Measurements from ENCODE around the gene RARRES2.

Gene RARRES2

DNA sequence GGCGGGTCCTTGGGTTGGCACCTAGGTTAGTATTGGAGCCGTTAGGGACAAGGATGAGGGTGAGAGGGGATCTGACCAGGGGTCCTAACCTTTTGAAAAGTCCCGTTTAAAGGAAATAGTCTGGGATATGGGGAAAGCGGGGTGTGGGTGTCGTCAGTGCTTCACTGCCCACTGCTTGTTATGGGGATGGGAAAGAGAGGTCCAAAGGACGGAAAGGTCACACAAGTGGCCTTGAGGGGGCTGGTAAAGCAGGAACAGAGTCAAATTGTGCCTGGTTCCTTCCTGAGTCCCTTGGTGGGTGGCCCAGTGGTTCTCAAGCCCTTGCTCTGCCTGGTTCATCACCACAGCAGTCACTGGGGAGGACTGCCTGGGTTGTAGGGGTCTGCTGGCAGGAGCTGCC, 35.1 kb upstream of the RARRES2 start:
- DNase-seq: no peak

GRCh38 chr7:150375662-150376521, 34.5 kb upstream of the RARRES2 start:
- no peak for DNase-seq

DNA sequence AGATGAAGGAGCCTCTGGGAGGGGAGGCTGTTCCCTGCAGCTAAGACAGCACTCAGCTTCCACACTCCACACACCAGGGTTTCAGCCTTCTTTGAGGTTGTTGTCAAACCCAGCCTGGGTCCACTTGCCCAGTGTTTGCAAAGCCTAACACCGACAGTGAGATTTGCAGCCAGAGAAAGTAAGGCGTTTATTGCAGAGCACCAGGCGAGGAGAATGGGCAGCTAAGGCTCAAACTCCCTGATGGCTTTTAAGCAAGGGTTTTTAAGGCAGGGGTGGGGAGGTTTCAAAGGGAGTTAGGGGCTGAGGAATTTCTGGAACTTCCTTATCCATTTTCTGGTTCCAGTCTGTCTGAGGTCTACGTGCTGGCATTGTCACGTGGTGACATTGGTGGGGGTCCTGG, 33.0 kb upstream of the RARRES2 start:
- DNase-seq: no peak

DNA sequence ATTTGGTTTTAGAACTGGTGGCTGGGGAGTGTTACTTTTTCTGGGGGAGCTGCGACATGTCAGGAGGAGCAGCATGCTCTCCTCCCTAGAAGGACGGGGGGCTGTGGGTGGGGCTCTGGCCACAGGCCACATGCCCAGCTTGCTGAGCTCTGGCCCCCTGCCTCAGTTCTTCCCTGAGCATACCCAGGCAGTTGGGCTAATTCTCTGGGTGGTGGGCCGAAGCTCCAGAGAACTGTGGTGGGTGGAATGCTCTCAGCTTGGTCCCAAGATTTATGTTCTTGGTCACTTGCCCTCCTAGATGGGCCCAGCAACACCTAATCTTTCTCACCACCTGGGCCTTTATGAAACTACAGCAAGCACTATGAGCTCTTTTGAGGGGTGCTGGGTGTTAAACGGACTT, 32.6 kb upstream of the RARRES2 start:
- DNase-seq: no peak

- DNase-seq: no peak
Observed at GRCh38 chr7:150373049-150373801, 31.8 kb upstream of the RARRES2 start.

GRCh38 chr7:150372271-150373048, 31.0 kb upstream of the RARRES2 start:
- DNase-seq: no peak

DNA sequence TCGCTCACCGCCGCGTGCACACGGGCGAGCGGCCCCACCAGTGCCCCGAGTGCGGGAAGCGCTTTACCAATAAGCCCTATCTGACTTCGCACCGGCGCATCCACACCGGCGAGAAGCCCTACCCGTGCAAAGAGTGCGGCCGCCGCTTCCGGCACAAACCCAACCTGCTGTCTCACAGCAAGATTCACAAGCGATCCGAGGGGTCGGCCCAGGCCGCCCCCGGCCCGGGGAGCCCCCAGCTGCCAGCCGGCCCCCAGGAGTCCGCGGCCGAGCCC, 30.5 kb upstream of the RARRES2 start:
- DNase-seq: no peak

GRCh38 chr7:150371131-150371995, 29.9 kb upstream of the RARRES2 start:
- DNase-seq: no peak

- DNase-seq: no peak
Observed at GRCh38 chr7:150370612-150371071, 29.2 kb upstream of the RARRES2 start.

DNA sequence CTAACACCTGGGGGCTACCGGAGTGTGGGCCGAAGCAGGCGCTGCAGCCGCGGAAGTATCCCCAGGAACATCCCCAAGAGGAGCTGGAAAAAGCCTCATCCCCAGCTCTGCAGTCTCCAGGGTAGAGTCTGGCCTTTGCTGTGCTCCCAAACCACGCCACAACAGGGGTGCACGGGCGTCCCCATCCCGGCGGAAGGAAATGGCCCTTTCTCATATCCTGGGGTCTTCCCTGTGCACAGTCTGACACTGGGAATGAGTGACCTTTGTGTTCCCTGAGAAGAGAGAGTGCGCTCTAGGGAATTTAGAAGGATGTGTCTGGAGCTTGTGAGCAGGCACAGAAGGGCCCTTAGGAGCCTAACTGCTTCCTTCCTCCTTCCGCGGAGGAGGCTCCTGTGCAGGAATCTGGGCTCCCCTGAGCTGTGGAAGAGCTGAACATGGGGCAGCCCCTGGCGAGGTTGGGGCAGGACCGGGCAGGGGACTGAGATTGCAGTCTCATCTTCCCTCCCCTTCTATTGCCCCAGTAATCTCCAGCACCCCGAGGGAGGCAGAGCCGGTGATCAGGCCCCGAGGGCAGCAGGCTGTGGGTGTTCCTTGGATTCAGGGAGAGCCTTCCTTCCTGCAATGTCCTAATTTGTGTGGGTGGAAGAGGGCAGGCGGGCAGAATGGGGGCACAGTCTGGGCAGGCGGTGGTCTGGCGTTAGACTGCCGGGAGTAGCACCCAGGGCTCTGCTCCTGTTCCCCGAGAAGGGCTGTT, 28.5 kb upstream of the RARRES2 start:
- DNase-seq: peak; percentile 45

DNA sequence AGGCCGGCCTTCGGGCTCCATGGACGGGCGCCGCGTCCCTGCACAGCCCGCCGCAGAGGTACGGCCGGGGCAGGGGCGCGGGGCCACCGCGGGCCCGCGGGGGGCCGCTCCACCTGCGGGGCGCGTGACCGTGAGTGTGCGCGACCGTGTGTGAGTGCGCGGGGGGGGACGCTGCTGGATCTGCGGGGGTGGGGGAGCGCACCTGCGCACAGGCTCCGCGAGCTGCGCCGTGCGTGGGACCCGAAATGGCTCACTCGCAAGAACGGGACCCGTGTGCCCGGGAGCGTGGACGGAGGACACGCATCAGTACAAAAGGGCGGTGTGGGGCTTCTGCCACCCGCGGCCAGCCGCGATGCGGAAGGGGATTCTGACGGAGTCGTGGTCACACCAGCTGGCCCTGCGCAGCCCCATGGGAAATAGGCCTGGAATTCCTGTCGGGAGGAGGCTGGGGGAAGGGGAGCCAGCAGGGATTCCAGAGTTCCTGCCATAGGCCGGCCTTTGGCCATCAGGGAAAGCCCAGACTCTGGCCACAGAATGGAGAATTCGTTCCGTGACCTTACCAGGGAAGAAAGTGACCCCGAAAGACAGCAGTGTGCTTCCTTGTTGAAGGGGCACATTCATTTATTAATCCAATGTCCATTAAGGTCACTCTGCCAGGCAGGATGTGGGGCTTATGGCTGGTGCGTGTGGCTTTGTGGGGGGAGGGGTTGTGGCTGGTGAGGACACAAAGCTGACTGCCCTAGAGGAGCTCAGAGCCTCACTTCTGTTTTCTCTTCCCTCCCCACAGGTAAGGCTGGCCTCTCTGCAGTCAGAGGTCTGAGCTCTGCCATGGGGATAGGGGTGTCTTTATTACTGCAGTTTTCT, 27.7 kb upstream of the RARRES2 start:
- DNase-seq: peak; percentile 92

- peak; percentile 96 for DNase-seq
Observed at GRCh38 chr7:150368096-150368883, 26.9 kb upstream of the RARRES2 start, which contains the start of gene REPIN1. REPIN1 (plus strand) TSS chr7:150368822; CDS start chr7:150369712, 890 bp downstream.

DNA sequence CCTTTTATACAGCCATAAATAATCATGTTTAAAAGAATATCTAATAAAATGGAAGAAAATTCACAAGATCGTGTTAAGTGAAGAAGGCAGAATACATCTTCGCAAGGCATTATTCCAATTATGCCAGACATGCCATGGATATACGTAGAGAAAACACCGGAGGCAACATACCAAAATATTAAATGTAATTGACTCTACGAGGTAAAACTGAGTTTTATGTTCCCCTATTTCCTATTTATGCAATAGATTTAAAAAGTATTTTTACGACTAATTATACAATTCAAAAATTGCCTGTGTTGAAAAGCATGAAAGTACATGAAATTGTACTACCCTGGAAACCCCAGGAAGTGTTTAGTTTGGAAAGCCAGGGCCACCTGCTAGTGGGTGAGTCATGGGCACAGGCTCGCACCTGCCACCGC, 26.3 kb upstream of the RARRES2 start:
- no peak for DNase-seq

GRCh38 chr7:150365673-150366398, 24.4 kb upstream of the RARRES2 start:
- no peak for DNase-seq

- DNase-seq: no peak
Observed at GRCh38 chr7:150365194-150365593, 23.8 kb upstream of the RARRES2 start.

- no peak for DNase-seq
Observed at GRCh38 chr7:150363872-150364271, 22.4 kb upstream of the RARRES2 start.

- no peak for DNase-seq
Observed at GRCh38 chr7:150363370-150363769, 21.9 kb upstream of the RARRES2 start.

DNA sequence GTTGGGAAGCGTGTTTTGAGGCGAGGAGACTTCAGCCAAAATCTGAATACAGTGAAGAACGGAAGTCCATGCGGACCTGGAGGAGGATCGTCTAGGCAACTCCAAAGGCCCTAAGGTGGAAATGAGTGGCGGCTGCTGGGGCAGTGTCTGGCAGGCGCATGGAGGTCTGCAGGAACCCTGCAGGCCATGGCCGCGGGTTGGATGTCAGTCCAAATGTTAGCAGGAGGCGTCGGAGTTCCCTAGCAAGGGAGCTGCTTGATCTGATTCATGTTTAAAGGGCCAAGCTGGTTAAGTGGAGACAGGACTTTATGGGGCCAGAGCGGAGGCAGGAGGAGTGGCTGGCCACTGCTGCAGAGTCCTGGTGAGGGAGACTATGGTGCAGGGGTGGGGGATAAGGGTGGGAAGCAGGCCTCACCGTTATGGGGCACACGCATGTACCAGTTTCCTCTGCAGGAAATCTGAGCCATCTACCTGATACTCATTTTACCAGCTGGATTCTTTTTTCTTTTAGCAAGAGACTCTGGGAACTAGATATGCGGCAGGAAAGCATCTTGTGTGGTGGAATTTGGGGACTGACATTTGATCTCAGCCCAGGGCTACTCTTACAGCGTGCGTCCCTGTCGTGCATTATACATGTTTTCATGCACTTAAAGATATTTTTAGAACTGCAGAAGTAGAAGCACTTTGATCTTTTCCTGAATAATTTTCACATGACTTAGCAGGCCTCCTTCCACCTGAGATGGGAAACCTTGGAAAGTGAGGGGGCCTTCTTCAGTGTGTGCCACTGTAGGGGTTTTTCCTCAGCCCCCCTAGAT, 20.6 kb upstream of the RARRES2 start:
- DNase-seq: no peak
